ENCODE data around the gene CLIC3.
A peak's percentile ranks its signal among the peaks of the same experiment; 100 is the strongest.
"Not testable (repeated sequence)": the region's sequence is repeated elsewhere in the genome, so short reads cannot be mapped to it uniquely, and the experiment has no call there.

CLIC3 gene, protein sequence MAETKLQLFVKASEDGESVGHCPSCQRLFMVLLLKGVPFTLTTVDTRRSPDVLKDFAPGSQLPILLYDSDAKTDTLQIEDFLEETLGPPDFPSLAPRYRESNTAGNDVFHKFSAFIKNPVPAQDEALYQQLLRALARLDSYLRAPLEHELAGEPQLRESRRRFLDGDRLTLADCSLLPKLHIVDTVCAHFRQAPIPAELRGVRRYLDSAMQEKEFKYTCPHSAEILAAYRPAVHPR

DNA sequence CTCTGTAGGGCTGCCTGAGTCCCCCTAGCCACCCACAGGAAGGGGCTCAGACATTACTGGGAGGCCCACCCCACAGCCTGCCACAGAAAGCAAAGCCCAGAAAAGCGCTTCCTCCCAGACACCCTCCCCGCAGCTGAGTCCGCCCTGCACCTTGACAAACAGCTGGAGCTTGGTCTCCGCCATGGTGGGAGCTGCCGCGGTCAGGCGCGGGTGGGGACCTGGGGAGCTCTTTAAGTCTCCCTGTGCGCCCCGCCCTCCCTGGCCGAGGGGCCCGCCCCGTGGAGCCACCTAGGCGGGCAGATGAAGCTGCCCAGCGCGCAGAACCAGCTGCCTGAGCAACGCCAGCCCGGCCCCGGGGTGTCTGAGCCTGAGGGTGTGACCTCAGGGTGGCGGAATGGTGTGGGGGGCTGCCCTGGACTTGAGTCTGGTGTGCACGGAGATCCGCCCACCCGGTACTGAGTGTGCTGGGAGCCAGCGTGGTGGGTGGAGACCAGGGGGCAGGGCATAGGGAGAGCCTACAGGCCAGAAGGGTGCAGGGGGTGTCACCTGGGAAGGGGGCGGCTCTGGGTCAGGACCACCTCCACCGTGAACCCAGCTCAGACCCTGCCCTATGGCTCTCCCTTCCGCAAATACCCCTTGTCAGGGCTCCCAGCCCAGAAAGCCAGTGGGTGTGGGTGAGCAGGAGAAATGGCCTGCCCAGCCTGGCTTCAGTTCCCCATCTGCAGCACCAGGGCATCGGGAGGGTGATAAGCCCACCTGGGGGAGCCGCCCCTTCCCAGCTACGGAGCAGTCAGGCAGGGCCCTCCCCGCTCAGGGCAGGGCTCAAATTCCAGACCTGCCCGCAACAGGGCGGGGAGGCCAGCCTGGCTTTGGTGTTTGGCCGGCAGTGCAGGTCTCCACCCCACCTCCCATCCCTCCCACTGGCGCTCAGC is at the start of gene CLIC3:
Gene CLIC3, minus strand, starts transcription at position 208 of the 932 bp plus-strand sequence. Its CDS starts 25 bp downstream, at position 183.
- no peak for DNase-seq (ENCODE audit: low read depth in 2 of 3, low spot score in 2 of 3)

DNA sequence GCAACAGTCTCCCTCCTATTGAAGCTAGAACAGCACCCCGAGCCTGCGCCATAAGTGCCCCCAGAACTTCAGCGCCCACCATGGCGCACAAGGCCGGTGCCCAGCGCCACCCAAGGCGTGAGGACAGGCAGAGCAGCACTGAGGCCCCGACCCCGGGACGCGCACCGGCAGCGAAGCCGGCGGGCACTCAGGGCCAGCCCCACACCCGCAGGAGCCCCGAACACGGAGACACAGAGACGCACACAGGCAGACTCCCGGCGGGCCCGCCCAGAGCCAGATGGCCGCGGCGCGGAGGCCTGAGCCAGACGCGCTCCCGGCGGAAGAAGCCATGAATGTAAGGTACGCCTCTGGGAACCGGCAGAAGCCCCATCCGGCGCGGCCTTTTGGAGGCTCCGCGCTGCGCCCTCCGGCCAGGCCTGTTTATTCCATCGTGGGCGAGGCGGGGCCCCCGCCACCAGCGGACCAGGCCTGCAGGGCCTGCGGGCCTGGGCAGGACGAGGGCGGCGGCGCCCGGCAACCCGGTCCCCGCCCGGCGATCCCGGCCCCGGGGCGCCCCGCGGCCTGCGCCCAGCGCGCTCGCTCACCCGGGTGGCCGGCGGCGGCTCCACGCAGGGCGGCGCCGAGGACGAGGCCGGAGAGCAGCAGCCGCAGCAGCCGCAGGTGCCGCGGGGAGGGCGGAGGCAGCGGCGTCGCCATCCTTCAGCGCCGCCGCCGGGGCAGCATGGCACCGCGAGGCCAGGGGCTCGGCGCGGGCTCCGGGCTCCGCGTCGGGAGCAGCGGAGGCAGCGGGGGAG is 49.1 kb upstream of the CLIC3 start:
- no peak for DNase-seq (ENCODE audit: low read depth in 2 of 3, low spot score in 2 of 3)

DNA sequence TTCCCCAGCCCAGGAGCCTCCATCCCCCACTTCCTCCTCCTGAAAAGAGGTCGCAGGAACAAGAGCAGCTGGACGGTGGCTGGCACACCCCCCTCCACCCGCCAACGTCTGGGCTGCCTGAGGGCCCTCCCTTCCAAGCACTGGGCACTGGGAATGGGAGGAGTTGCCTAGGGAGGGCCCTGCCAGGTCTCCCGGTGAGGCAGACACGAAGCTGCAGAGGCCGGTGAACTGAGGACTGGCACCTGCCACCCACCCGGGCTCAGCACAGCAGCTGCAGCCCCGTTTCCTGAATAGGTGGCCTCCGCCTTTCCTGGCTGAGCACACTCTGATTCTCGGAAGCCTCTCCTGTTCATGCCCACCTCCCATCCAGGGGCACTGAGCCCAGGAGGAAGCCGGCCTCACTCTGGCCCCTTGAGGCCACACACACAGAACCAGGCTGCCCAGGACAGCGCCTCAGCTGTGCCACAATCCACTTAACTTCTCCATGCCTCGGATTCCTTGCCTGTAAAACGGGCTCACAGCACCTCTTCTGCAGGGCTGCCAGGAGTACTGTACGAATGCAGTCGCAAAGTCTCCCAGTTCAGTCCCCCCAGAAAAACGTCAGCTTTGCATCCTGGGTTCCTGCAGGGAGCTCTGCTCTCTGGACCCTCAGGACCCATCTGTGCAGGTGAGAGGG is 48.3 kb upstream of the CLIC3 start:
- no peak for DNase-seq (ENCODE audit: low read depth in 2 of 3, low spot score in 2 of 3)

DNA sequence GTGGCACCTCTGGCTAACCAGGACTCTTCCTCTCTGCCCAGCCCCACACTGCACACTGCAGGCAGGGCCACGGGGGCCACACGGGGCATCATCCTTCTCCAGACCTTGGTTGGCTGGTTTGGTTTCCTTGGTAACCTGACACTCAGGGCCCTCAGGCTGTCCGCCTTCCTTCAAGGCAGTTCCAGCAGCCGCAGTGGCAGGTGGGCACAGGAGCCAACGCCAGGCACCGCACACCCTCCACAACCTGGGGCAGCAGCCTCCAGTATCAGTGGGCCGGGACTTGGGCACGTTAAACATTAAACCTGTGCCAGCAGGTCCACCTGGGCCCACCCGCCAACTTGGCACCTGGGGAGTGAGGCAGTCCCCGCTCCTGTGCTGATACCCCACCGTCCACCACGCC is 47.7 kb upstream of the CLIC3 start:
- no peak for DNase-seq (ENCODE audit: low read depth in 2 of 3, low spot score in 2 of 3)

DNA sequence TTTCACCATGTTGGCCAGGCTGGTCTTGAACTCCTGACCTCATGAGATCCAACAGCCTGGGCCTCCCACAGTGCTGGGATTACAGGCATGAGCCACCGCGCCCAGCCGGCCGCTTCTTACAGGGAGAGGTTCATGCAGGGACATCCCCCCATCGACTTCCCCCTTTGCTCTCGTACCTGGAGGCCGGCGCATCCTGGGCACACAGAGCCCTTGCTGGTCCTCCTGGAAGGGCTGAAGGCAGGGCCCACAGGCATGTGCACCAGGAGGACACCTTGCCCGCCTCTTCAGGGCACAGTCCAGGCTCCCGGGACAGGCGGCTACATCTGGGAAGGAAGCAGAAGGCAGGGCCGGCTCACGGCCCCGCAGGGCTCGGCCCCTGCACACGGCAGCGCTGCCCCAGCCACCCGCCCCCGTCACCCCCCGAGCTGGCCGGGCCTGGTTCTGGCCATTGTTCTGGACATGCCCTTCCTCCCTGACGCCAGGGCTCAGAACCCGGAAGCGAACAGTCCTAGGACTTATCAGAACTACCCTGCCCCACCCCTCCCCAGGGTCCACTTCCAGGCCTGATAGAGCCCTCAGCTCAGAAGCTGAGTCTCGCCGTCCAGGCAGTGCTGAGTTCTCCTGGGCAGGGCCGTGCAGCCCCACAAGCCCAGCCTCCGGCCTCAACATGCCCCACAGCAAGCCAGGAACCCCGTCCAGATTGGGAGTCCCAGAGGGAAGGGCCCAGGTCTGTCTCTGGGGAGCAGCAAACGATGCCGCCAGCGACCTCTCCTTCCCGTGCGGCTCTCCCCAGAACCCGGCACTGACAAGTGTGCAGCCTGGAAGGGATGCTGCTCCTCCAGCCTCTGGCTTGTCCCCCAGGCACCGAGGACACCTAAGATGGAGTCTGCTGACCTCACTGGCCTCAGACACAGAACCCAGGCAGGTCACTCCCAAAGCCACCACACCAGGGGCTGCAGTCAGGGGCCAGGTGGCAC is 46.7 kb upstream of the CLIC3 start:
- DNase-seq (ENCODE audit: low read depth in 2 of 3, low spot score in 2 of 3) = no peak

DNA sequence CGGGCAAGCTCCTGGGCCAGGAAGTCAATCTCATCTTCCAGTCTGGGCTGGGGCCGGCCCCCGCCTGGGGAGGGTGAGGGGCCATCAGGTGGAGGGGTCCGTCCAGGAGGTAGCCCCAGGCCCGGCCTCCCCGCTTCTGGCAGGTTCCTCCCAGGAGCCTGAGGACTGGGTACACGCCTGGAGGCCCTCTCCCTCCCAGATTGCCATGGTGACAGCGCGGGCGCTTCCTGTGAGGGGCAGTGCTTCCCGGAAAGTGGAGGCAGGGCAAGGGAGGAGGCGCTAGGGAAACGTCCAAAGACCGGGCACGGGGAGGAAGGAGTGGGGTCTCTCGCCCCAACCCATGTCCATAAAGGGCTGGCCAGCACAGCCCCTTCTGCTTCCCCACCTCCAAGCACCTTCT is 44.8 kb upstream of the CLIC3 start:
- DNase-seq (ENCODE audit: low read depth in 2 of 3, low spot score in 2 of 3) = no peak

DNA sequence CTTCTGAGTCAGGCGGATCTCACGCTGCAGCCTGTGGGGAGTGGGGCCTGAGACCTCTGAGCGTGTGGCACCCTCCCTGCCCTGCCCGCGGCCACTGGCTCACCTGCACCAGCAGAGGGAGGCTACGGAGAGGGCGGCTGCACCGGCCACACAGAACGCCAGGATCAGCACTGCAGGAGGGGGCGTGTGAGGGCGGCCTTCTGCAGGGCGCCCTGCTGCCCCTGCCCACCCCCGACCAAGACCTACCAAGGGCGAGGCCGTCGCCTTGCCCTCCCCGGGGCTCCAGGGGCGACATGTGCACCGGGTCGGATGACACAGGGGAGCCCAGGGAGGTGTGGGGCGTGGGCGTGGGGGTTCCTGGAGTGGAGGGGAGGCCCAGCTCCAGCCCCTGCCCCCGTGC is 44.2 kb upstream of the CLIC3 start:
- DNase-seq (ENCODE audit: low read depth in 2 of 3, low spot score in 2 of 3) = no peak

DNA sequence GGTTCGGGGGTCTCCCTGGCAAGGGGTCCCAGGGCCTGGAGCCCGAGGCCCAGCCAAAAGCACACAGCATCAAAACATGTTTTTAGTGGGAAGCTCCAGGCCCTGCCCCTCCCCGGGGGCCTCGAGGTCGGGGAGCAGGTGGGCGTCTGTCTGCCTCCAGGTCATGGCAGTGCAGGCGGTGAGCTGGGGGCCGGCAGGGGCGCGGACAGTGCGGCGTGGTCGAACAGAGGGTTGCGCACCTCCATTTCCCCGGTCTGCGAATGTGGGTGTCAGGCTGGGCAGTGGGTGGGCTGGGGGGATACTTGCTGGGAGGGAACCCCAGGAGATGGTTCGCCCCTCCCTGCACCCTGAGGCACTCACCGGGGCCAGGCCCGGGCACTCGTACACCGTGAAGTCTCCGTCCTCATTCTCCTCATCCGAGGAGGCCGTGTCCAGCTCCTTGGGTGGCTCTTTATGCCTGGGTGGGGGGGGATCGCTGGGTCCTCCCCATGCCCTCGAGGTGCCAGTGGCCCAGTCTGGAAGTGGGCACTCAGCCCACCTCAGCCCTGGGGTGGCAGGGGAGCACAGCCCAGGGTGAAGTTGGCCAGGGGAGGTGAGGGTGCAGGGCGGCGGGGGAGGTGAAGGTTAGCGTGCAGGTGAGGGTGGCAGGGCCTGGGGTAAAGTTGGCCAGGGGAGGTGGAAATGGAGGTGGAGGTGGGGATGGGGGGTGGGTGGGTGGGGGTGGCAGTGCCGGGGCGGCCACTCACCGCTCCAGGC is 43.4 kb upstream of the CLIC3 start:
- no peak for DNase-seq (ENCODE audit: low read depth in 2 of 3, low spot score in 2 of 3)

DNA sequence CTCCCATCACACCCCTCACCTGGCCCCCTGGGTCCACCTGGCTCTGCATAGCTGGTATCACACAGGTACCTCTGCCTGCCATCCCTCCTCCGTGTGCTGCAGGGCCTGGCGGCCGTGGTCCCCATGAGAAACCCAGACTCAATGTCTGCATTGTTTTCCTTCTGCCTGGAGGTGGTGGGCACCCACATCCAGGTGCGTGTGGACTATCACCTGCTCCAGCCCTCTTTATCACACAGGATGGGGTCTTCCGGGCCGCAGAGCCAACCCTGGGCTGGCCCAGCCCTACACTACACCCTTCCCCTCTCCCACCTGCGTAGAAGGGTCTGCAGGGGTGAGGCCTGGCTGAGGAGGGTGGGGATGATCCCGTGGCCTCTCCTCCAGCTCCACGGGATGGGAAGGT is 42.5 kb upstream of the CLIC3 start:
- no peak for DNase-seq (ENCODE audit: low read depth in 2 of 3, low spot score in 2 of 3)

DNA sequence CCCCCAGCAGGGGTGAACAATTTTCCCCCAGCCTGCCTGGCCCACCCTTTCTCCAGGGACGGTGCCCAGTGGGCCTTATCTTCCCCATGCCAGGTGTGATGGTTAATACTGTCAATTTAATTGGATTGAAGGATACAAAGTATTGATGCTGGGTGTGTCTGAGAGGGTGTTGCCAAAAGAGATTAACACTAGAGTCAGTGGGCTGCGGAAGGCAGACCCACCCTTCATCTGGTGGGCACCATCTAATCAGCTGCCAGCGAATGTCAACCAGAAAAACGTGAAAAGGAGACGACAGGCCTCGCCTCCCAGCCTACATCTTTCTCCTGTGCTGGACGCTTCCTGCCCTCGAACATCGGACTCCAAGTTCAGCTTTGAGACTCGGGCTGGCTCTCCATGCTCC is 41.1 kb upstream of the CLIC3 start:
- DNase-seq (ENCODE audit: low read depth in 2 of 3, low spot score in 2 of 3) = no peak

DNA sequence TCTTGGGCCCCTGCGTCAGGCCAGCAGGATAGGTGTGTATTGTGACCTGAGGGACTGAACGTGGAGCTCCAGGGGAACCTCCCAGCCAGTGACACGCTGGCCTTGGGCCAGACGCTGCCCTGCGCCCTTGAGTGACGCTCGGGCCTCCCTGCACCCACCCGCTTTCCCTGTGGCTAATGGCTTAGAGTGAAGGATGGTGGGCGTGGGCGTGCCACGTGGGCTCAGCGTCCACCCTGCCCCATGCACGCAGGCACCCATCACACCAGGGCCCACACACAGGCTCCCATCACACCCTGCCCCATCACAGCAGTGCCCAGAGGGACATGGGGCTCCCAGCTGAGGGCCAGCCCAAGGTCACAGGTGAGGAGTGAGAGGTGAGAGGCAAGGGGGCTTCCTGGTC is 40.7 kb upstream of the CLIC3 start:
- DNase-seq (ENCODE audit: low read depth in 2 of 3, low spot score in 2 of 3) = no peak

DNA sequence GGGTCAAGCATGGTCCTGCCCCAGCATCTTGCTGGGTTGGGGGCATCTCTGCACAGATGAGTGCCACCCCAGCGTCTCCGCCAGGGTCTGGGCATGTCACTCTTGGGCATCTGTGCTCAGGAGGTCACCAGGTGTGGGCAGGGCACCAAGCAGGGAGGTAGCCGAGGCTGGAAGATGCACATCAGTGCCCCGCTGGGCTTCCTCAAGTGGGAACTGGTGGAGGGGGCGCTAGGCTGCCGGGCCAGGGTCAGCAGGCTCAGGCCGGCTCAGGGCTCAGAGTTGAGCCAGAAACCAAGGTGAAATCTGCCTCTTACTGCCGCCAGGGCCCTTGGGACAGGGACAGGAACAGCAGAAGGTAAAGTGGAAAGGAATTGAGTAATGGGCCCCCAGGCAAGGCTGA is 39.6 kb upstream of the CLIC3 start:
- DNase-seq (ENCODE audit: low read depth in 2 of 3, low spot score in 2 of 3) = no peak

DNA sequence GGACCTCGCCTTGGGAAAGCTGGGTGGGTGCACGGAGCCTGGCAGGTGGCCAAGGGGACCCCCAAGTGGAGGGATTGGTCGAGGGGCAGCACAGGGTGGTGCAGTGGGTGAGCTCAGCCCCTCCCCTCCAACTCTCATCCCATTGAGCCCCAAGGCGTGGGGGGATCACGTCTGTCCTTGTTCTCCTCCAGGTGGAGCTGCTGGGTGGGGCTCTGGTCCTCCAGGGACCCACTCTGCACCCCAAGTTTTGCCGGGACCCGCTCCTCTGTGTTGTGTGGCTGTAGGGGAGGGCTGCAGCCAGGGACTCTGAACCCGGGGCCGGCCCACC is 39.1 kb upstream of the CLIC3 start:
- DNase-seq (ENCODE audit: low read depth in 2 of 3, low spot score in 2 of 3) = no peak

DNA sequence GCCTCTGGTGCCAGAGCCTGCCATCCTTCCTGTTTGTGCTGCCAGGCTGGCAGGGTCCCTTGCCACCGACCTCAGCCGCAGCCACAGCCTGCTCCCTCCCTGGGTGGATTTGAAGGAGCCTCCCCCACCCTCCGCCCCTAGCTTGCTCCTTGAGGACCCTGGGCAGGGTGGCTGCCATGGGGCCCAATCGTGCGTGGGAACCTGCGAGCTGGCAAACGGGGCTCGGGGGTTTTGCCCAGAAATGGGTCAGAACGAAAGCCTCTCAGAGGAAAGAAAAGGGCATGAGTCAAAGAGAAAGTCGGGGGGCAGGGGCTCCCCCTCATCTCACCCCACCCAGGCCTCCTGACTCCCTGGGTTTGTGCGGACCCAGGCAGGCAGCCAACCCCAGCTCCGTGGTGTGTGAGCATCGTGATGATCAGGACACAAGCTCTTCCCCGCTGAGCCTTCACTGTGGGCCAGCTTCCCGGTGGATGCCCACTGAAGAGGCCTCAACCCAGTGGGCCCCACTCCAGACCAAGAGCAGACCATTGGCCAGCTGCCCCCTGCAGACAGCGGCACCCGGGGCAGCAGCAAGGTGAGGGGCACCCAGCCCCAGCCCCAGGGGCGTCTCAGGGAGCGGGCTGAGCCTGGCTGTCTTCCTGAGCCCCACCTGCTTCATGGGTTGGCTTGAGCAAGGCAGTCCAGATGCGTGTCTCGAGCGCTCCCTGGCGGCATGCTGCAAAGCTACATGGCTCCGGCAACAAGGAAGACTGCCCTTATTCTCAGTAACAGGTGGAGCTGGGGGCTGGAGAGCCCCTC is 38.5 kb upstream of the CLIC3 start:
- peak; percentile 65 to 82 (median 70) for DNase-seq (ENCODE audit: low read depth in 2 of 3, low spot score in 2 of 3)

DNA sequence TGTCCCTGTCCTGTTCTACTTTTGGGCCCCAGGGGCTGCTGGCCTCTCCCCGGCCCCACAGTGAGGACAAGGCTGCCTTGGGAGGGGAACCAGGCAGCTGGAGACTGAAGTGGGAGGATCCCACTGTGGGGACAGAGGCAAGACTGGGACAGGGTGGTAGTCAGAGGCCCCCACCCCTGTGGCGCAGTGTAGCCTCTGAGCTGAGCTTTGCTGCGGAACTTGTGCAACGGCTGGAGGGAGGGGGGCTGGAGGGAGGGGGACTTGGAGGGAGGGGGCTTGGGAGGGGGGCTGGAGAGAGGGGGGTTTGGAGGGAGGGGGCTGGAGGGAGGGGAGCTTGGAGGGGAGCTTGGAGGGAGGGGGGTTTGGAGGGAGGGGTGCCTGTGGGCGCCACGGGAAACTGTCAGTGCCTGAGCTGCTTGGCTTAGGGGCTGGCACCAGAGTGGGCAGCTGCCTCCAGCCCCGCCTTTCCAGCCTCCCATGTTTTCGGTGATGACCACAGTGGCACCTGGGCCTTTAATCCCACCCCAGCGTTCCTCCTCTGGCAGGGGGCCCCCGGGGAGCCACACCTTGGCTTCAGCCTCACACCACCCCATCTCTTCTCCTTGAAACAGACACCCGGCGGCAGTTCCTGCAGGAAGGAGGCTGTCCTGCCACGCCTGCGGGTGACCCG is 37.8 kb upstream of the CLIC3 start:
- no peak for DNase-seq (ENCODE audit: low read depth in 2 of 3, low spot score in 2 of 3)

DNA sequence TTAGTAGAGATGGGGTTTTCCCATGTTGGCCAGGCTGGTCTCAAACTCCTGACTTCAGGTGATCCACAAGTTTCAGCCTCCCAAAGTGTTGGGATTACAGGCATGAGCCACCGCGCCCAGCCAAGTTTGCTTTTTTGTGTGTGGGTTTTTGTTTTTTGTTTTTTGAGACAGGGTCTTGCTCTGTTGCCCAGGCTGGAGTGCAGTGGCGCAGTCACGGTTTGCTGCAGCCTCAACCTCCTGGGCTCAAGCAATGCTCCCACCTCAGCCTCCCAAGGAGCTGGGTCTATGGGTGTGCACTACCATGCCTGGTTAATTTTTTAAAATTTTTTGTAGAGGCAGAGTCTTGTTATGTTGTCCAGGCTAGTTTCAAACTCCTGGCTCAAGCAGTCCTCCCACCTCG is 37.1 kb upstream of the CLIC3 start:
- DNase-seq (ENCODE audit: low read depth in 2 of 3, low spot score in 2 of 3) = not testable (repeated sequence)

DNA sequence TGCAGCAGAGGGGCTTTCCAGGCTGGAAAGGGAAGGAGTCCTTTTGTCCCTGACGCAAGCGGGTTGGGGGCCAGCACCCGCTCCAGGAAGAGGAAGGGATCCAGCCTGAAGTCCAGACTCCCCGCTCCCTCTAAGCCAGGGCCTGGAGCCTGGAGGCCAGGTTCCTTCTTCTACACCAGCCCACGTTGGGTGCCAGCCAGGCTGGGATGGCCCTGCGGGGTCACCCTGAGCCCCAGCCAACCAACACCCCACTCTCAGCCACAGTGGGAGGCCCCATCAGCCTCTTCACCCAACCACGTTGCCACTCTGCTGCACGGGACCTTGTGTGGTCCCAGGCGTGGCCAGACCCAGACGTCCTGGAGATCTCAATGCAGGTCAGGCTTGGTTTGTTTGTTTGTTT is 36.5 kb upstream of the CLIC3 start:
- no peak for DNase-seq (ENCODE audit: low read depth in 2 of 3, low spot score in 2 of 3)

Data from activated CD8-positive, alpha-beta memory T cell treated with anti-CD3 and anti-CD28 coated beads for 48 hours (primary cell).